HG03432 (cell line): ENCODE measurements around the gene LIAS.

Experiments used
- ATAC-seq: cut with Tn5 transposase; IDR thresholded peaks from one replicate; pipeline ENCODE4 v1.9.1; 2021; ENCODE audit warnings: mild to moderate bottlenecking, moderate library complexity; ENCODE audit not compliant: unreplicated experiment

The LIAS gene

GRCh38 chr4:39527296-39528060, 68.6 kb downstream of the LIAS start, which contains the start of gene UGDH:
Gene UGDH (minus strand): TSS chr4:39527439. CDS start chr4:39521512, 5,927 bp downstream.
- peak; percentile 96 for ATAC-seq

GRCh38 chr4:39528061-39528465, 69.2 kb downstream of the LIAS start:
- no peak for ATAC-seq
